ENCODE measurements around the gene PDLIM4. TPM values are rescaled to one million over a fixed set of nuclear protein-coding genes. Genes with fewer than 3 reads are reported as not detected.

PDLIM4 gene
- total and polyA plus RNA-seq, 9 donors = 3.4 to 63.4 (median 40.8) TPM

DNA sequence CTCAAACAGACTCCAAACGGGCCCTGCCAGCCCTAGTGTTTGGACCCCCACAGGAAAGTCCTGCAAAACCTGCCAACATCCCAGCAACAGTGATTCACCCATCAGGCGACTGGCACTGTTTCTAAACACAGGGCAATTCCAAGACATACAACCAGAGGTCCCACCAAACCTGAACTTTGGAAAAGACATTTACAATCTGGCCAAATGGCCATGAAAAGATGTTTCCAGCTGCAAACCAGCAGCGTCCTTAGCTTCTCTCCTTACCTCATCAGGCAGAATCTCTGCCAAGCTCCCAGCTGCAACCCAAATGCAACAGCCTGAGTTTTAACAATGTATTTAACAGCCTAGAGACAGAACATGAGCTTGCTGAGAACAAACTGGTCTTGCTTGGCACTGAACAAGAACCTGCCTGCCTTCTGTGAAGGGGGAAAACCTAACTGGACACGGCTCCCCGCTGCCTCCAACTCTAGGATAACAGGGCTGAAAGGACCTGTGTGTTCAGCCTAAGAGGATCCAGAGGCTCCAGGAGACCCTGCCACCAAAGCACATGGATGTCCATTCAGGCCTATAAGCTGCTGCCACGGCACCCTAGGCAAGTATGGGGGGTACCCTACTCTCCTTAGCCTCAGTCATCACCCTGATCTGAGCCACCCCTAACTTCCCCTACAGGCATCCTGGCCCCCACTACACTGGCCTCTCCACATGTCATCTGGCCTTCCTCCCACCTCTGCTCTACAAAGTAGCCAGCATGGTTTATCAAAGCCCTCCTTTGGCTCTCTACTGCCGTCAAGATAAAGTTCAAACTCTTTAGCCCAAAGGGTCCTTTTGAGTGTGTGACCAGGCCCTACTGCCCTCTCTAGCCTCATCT, 35.5 kb upstream of the PDLIM4 start:
- WGBS, 3 donors = 20 to 22% (median 22%) methylated on average over 7 of the region's 7 CpGs
- no peaks in the 10 kb centered on the region for H3K9me3 ChIP-seq
- TF ChIP-seq, protein P1, sequence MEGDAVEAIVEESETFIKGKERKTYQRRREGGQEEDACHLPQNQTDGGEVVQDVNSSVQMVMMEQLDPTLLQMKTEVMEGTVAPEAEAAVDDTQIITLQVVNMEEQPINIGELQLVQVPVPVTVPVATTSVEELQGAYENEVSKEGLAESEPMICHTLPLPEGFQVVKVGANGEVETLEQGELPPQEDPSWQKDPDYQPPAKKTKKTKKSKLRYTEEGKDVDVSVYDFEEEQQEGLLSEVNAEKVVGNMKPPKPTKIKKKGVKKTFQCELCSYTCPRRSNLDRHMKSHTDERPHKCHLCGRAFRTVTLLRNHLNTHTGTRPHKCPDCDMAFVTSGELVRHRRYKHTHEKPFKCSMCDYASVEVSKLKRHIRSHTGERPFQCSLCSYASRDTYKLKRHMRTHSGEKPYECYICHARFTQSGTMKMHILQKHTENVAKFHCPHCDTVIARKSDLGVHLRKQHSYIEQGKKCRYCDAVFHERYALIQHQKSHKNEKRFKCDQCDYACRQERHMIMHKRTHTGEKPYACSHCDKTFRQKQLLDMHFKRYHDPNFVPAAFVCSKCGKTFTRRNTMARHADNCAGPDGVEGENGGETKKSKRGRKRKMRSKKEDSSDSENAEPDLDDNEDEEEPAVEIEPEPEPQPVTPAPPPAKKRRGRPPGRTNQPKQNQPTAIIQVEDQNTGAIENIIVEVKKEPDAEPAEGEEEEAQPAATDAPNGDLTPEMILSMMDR (IDR thresholded peaks at IDR 0.05) = no peak
- TF ChIP-seq EP300 (IDR thresholded peaks at IDR 0.05) (no peak), POLR2A (IDR thresholded peaks at IDR 0.05) (no peak)
- H3K36me3 ChIP-seq = no peaks in the 10 kb centered on the region
- H3K27me3 ChIP-seq = no peaks in the 10 kb centered on the region
- peak; percentile 67 to 80 (median 72) for DNase-seq
- H3K4me1 ChIP-seq (ENCODE audit: insufficient read depth) = peaks cover 10% of the 10 kb centered on the region
- H3K27ac ChIP-seq = no peak overlapping the region
- intact Hi-C loops (cut with DNase I) = loop anchor here in 1 of 4 donors (10.0 kb wide), 1 partner anchor 73 kb away; the partner anchor contains the start of gene SLC22A4
- no peak overlapping the region for H3K4me3 ChIP-seq

DNA sequence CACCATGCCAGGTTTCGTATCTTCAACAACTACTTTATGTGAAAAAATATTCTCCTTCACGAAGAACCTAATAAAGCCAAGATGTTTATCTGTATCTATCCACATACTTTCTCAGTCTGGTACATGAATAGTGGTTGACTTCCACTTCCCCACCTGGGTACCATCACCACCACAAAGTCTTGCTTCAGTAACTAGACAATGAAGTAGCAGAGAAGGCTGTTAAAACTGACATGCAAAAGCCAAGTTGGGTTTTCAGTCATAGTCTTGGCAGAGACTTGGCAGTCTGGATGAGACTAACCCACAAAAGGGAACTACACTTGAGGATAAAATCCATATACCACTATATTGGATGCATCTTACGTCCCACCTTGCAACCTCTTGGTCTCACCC, 34.9 kb upstream of the PDLIM4 start:
- DNase-seq = no peak
- H3K4me3 ChIP-seq = no peak overlapping the region
- intact Hi-C loops (cut with DNase I) = loop anchor here in 1 of 4 donors (10.0 kb wide), 1 partner anchor 72 kb away; the partner anchor contains the start of gene SLC22A4
- 92 to 98% (median 93%) methylated on average over 3 of the region's 3 CpGs for WGBS, 3 donors
- no peaks in the 10 kb centered on the region for H3K9me3 ChIP-seq
- TF ChIP-seq POLR2A (IDR thresholded peaks at IDR 0.05) (no peak), EP300 (IDR thresholded peaks at IDR 0.05) (no peak)
- TF ChIP-seq, protein P1 (IDR thresholded peaks at IDR 0.05) = no peak
- no peaks in the 10 kb centered on the region for H3K27me3 ChIP-seq
- no peak overlapping the region for H3K27ac ChIP-seq
- no peaks in the 10 kb centered on the region for H3K36me3 ChIP-seq
- H3K4me1 ChIP-seq (ENCODE audit: insufficient read depth) = peaks cover 10% of the 10 kb centered on the region

DNA sequence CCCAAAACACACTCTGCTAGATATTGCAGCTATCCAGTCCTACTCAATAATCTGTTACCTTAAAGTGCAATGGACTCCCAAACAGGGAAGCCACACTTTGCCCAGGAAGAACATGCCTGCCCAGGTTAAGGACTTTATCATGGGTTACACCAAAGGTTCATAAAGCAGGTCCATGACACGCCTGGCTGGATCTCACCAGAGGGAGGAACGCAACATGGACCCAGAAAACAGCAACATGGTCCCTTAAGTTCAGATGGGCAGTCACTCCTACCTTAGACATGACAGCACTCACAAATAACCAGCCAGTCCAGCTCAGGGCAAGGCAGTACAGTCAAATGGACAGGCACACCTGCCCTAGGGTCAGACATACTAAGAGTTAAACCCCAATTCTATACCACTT, 33.6 kb upstream of the PDLIM4 start:
- WGBS, 3 donors = 94 to 100% (median 96%) methylated on average over 2 of the region's 2 CpGs

DNA sequence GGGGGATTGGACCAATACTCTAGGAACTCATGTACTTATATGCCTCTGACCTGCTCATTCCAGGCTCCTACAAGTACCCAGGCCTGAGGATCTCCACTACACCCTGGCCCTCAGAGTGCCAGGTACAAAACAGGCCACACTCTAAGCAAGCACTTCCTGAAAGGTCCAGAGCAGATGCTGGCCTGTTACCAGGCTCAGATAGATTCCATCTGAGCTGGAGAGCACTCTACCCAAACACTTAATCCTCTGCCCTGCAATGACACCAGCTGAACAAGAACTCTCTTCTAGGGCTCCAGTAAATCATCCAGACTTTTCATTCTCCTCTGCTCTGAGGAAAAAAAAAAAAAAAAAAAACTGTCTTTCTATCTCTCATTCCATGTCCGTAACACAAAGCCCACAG, 32.8 kb upstream of the PDLIM4 start:
- no peak for TF ChIP-seq POLR2A (IDR thresholded peaks at IDR 0.05)
- TF ChIP-seq, protein P1 (IDR thresholded peaks at IDR 0.05) = no peak
- no peak for TF ChIP-seq EP300 (IDR thresholded peaks at IDR 0.05)
- 37 to 43% (median 41%) methylated on average over 1 of the region's 1 CpG for WGBS, 3 donors
- H3K9me3 ChIP-seq = no peaks in the 10 kb centered on the region
- H3K27me3 ChIP-seq = no peaks in the 10 kb centered on the region
- H3K36me3 ChIP-seq = no peaks in the 10 kb centered on the region
- no peak overlapping the region for H3K27ac ChIP-seq
- no peak for DNase-seq
- intact Hi-C loops (cut with DNase I) = loop anchor here in 1 of 4 donors (10.0 kb wide), 1 partner anchor 70 kb away; the partner anchor contains the start of gene SLC22A4
- H3K4me1 ChIP-seq (ENCODE audit: insufficient read depth) = peaks cover 10% of the 10 kb centered on the region
- no peak overlapping the region for H3K4me3 ChIP-seq

More for the DNA sequence above, 33.6 kb upstream of the PDLIM4 start:
- intact Hi-C loops (cut with DNase I) = loop anchor here in 1 of 4 donors (10.0 kb wide), 1 partner anchor 71 kb away; the partner anchor contains the start of gene SLC22A4
- Histone ChIP-seq H3K4me3 (no peak overlapping the region), H3K36me3 (no peaks in the 10 kb centered on the region), H3K27ac (no peak overlapping the region), H3K27me3 (no peaks in the 10 kb centered on the region), H3K4me1 (ENCODE audit: insufficient read depth) (peaks cover 10% of the 10 kb centered on the region), H3K9me3 (no peaks in the 10 kb centered on the region)
- TF ChIP-seq POLR2A (IDR thresholded peaks at IDR 0.05) (no peak), EP300 (IDR thresholded peaks at IDR 0.05) (no peak)
- TF ChIP-seq, protein P1 (IDR thresholded peaks at IDR 0.05) = no peak
- no peak for DNase-seq

Measured in ovary (tissue), 9 donors.